Neural cell (in vitro differentiated cells): ENCODE results near the gene TDRD10. TPM values are rescaled to one million over a fixed set of nuclear protein-coding genes. Genes with fewer than 3 reads are reported as not detected.

ENCODE experiments used
- H2AFZ ChIP-seq: fragments of 200-600, 300-800 bp; sonication (generic), shearing (Covaris generic); 2 replicates; pipeline ENCODE4 v1.6.0; 2014; ENCODE audit warnings: low read depth, mild to moderate bottlenecking, antibody characterized with exemption, low read length, moderate library complexity
- H3F3A ChIP-seq: fragments of 200-600 bp; shearing (Covaris generic); 2 replicates; pipeline ENCODE4 v1.6.1; 2016; ENCODE audit warnings: mild to moderate bottlenecking, moderate library complexity, mixed read lengths, antibody characterized with exemption, low read length; ENCODE audit not compliant: insufficient read depth, poor library complexity, severe bottlenecking
- H3K27ac ChIP-seq: fragments of 200-600, 300-800 bp; sonication (generic), shearing (Covaris generic); 2 replicates; pipeline ENCODE4 v1.5.1; 2014; ENCODE audit warnings: mild to moderate bottlenecking, low read length, moderate library complexity
- H3K27me3 ChIP-seq: fragments of 300-800, 200-600 bp; sonication (generic), shearing (Covaris generic); 2 replicates; pipeline ENCODE4 v1.6.0; 2014; ENCODE audit warnings: mild to moderate bottlenecking, low read depth, low read length, moderate library complexity; ENCODE audit not compliant: insufficient read depth
- H3K36me3 ChIP-seq: fragments of 300-800, 200-600 bp; sonication (generic), shearing (Covaris generic); 2 replicates; pipeline ENCODE4 v1.5.1; 2014; ENCODE audit warnings: mild to moderate bottlenecking, antibody characterized with exemption, low read length, moderate library complexity; ENCODE audit not compliant: insufficient read depth
- H3K4me2 ChIP-seq: fragments of 300-800, 200-600 bp; sonication (generic), shearing (Covaris generic); 2 replicates; pipeline ENCODE4 v1.6.0; 2014; ENCODE audit warnings: mild to moderate bottlenecking, low read length
- H3K4me3 ChIP-seq: fragments of 300-800, 200-600 bp; sonication (generic), shearing (Covaris generic); 2 replicates; pipeline ENCODE4 v1.5.1; 2014; ENCODE audit warnings: mild to moderate bottlenecking, low read length, moderate library complexity
- H3K79me2 ChIP-seq: fragments of 200-600 bp; shearing (Covaris generic); replicated peaks from 2 replicates; pipeline ENCODE4 v1.6.0; 2014; ENCODE audit warnings: mild to moderate bottlenecking, low read length, moderate library complexity; ENCODE audit not compliant: insufficient read depth
- H3K9ac ChIP-seq: fragments of 300-800, 200-600 bp; sonication (generic), shearing (Covaris generic); 2 replicates; pipeline ENCODE4 v1.6.1; 2016; ENCODE audit warnings: mild to moderate bottlenecking, low read length, mixed read lengths
- H3K9me2 ChIP-seq: fragments of 200-600 bp; shearing (Covaris generic); 2 replicates; pipeline ENCODE4 v1.6.1; 2016; ENCODE audit warnings: mild to moderate bottlenecking, low read length, mixed read lengths; ENCODE audit not compliant: insufficient read depth
- H3K9me3 ChIP-seq: fragments of 200-600, 300-800 bp; sonication (generic), shearing (Covaris generic); 2 replicates; pipeline ENCODE4 v1.6.1; 2016; ENCODE audit warnings: mild to moderate bottlenecking, mixed run types, low read length, moderate library complexity, mixed read lengths
- H4K20me1 ChIP-seq: fragments of 200-600 bp; shearing (Covaris generic); 2 replicates; pipeline ENCODE4 v1.6.1; 2016; ENCODE audit warnings: mild to moderate bottlenecking, mixed run types; ENCODE audit not compliant: insufficient read depth
- CTCF ChIP-seq: fragments of 450-650 bp; IDR thresholded peaks from 2 replicates; pipeline ENCODE4 v1.5.1; 2014; ENCODE audit warnings: antibody characterized with exemption, mild to moderate bottlenecking, moderate library complexity; ENCODE audit not compliant: poor library complexity, severe bottlenecking
- EP300 ChIP-seq: fragments of 450-650 bp; conservative IDR thresholded peaks from 2 replicates; pipeline ENCODE4 v1.6.1; 2014; ENCODE audit warnings: antibody characterized with exemption, mild to moderate bottlenecking, moderate library complexity; ENCODE audit not compliant: poor library complexity, severe bottlenecking
- EZH2 ChIP-seq: fragments of 200-600, 300-800 bp; shearing (Covaris generic), sonication (generic); IDR thresholded peaks from 2 replicates; pipeline ENCODE4 v1.6.1; 2014; ENCODE audit warnings: antibody characterized with exemption, low read length, borderline replicate concordance, mild to moderate bottlenecking; ENCODE audit not compliant: insufficient read depth, poor library complexity, severe bottlenecking
- MXI1 ChIP-seq: fragments of 450-650 bp; conservative IDR thresholded peaks from 2 replicates; pipeline ENCODE4 v1.6.1; 2014; ENCODE audit warnings: antibody characterized with exemption, mild to moderate bottlenecking; ENCODE audit not compliant: poor library complexity, severe bottlenecking
- POLR2AphosphoS5 ChIP-seq: IDR thresholded peaks from 2 replicates; pipeline ENCODE4 v1.6.1; 2012
- RAD21 ChIP-seq: fragments of 450-650 bp; conservative IDR thresholded peaks from 2 replicates; pipeline ENCODE4 v1.6.1; 2014; ENCODE audit warnings: antibody characterized with exemption, mild to moderate bottlenecking, moderate library complexity
- REST ChIP-seq: IDR thresholded peaks from 2 replicates; pipeline ENCODE4 v1.6.1; 2012; ENCODE audit warnings: borderline replicate concordance
- SMC3 ChIP-seq: fragments of 450-650 bp; conservative IDR thresholded peaks from 2 replicates; pipeline ENCODE4 v1.6.1; 2014; ENCODE audit warnings: antibody characterized with exemption, mild to moderate bottlenecking, moderate library complexity; ENCODE audit not compliant: poor library complexity
- TAF1 ChIP-seq: IDR thresholded peaks from 2 replicates; pipeline ENCODE4 v1.6.1; 2012; ENCODE audit warnings: low read depth
- polyA plus RNA-seq: library from polyadenylated mRNA; depleted of rRNA; stranded (reverse); fragments of >200 nt; gene quantifications from 2 replicates; pipeline ENCODE4 v1.2.3, GENCODE V29; 2014

Gene TDRD10
- polyA plus RNA-seq, 1 donor from 2014 or later, result not detected

GRCh38 chr1:154512760-154513159 is 10.7 kb downstream of the TDRD10 start:
- H3K4me2 ChIP-seq, result no peak overlapping the region
- no peak overlapping the region for H3K9ac ChIP-seq
- TF ChIP-seq POLR2AphosphoS5 (no peak), EZH2 (no peak), MXI1 (no peak), RAD21 (no peak), REST (no peak), TAF1 (no peak), EP300 (no peak)
- H4K20me1 ChIP-seq, result no peaks in the 10 kb centered on the region
- no peaks in the 10 kb centered on the region for H3K9me2 ChIP-seq
- no peaks in the 10 kb centered on the region for H3K27me3 ChIP-seq
- H3K27ac ChIP-seq, result no peak overlapping the region
- no peak overlapping the region for H3K4me3 ChIP-seq
- no peaks in the 10 kb centered on the region for H3F3A ChIP-seq
- no peaks in the 10 kb centered on the region for H3K36me3 ChIP-seq
- H3K79me2 ChIP-seq, result no peaks in the 10 kb centered on the region
- H3K9me3 ChIP-seq, result no peaks in the 10 kb centered on the region
- H2AFZ ChIP-seq, result no peak overlapping the region

DNA sequence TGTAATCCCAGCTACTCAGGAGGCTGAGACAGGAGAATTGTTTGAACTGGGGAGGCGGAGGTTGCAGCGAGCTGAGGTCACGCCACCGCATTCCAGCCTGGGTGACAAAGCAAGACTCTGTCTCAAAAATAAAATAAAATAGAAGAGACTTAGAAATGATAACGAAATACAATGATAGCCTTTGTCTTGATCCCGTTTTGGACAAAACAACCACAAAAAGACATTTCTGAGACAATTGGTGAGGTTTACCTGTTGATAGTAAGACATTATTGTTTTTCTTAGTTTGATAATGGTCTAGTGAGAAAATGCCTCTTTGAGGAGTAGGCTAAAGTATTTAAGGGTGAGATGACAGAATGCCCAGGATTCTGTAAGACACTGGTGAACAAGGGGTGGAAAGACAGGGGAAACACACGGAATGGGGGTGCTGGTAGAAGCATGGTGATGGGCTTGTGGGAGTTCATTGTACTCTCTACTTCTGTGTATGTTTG is 12.1 kb downstream of the TDRD10 start:
- no peak overlapping the region for H3K4me2 ChIP-seq
- H2AFZ ChIP-seq, result no peak overlapping the region
- no peaks in the 10 kb centered on the region for H3K36me3 ChIP-seq
- H4K20me1 ChIP-seq, result no peaks in the 10 kb centered on the region
- no peaks in the 10 kb centered on the region for H3K27me3 ChIP-seq
- no peaks in the 10 kb centered on the region for H3K9me3 ChIP-seq
- no peaks in the 10 kb centered on the region for H3K9me2 ChIP-seq
- no peak overlapping the region for H3K4me3 ChIP-seq
- no peaks in the 10 kb centered on the region for H3K79me2 ChIP-seq
- H3K9ac ChIP-seq, result no peak overlapping the region
- no peak overlapping the region for H3K27ac ChIP-seq
- H3F3A ChIP-seq, result no peaks in the 10 kb centered on the region
- TF ChIP-seq EZH2 (no peak), MXI1 (no peak), SMC3 (no peak), TAF1 (no peak), REST (no peak), POLR2AphosphoS5 (no peak), RAD21 (no peak), EP300 (no peak), CTCF (no peak)
